SU-DHL-6 (cell line): ENCODE measurements around the gene EEFSEC.

ENCODE experiments used
- H2AFZ ChIP-seq: fragments of 200-600 bp; sonication (generic); 2 replicates; pipeline ENCODE4 v1.6.1; 2014; ENCODE audit warnings: low read depth, mild to moderate bottlenecking, moderate library complexity, mixed read lengths, antibody characterized with exemption, low read length; ENCODE audit not compliant: severe bottlenecking
- H3F3A ChIP-seq: fragments of 200-600 bp; shearing (Covaris generic); 2 replicates; pipeline ENCODE4 v1.6.0; 2016; ENCODE audit warnings: antibody characterized with exemption, mild to moderate bottlenecking; ENCODE audit not compliant: insufficient read depth
- H3K27ac ChIP-seq: fragments of 200-600 bp; sonication (generic); 2 replicates; pipeline ENCODE4 v1.5.1; 2016; ENCODE audit warnings: low read depth, mild to moderate bottlenecking, low read length, moderate library complexity, mixed read lengths
- H3K27me3 ChIP-seq: fragments of 200-600 bp; sonication (generic), shearing (Covaris generic); 2 replicates; pipeline ENCODE4 v1.6.0; 2014; ENCODE audit warnings: mild to moderate bottlenecking, low read length
- H3K36me3 ChIP-seq: fragments of 200-600 bp; sonication (generic); 2 replicates; pipeline ENCODE4 v1.6.1; 2014; ENCODE audit warnings: mild to moderate bottlenecking, low read length, mixed read lengths
- H3K4me2 ChIP-seq: fragments of 300-600, 200-600 bp; shearing (Covaris generic), sonication (generic); 2 replicates; pipeline ENCODE4 v1.6.0; 2014; ENCODE audit warnings: low read length, low read depth, mild to moderate bottlenecking; ENCODE audit not compliant: poor library complexity, severe bottlenecking
- H3K4me3 ChIP-seq: fragments of 200-600 bp; sonication (generic); 2 replicates; pipeline ENCODE4 v1.5.1; 2014; ENCODE audit warnings: antibody characterized with exemption, low read length, mild to moderate bottlenecking, mixed read lengths; ENCODE audit not compliant: insufficient read depth, poor library complexity, severe bottlenecking
- H3K79me2 ChIP-seq: fragments of 200-600 bp; sonication (generic); 2 replicates; pipeline ENCODE4 v1.6.1; 2014; ENCODE audit warnings: mild to moderate bottlenecking, low read length, moderate library complexity; ENCODE audit not compliant: insufficient read depth
- H3K9ac ChIP-seq: fragments of 200-600 bp; sonication (generic); 2 replicates; pipeline ENCODE4 v1.7.0; 2014; ENCODE audit warnings: mild to moderate bottlenecking, low read length
- H3K9me2 ChIP-seq: fragments of 200-600 bp; sonication (generic); replicated peaks from 2 replicates; pipeline ENCODE4 v1.6.1; 2014; ENCODE audit warnings: low read length; ENCODE audit not compliant: insufficient read depth
- H3K9me3 ChIP-seq: fragments of 200-600 bp; sonication (generic); 2 replicates; pipeline ENCODE4 v1.6.1; 2014; ENCODE audit warnings: low read length, mixed read lengths; ENCODE audit not compliant: insufficient read depth
- H4K20me1 ChIP-seq: fragments of 200-600 bp; sonication (generic); 2 replicates; pipeline ENCODE4 v1.6.1; 2014; ENCODE audit warnings: low read depth, mild to moderate bottlenecking, antibody characterized with exemption, low read length, moderate library complexity, mixed read lengths
- EZH2phosphoT487 ChIP-seq: fragments of 200-600 bp; sonication (generic), shearing (Covaris generic); conservative IDR thresholded peaks from 2 replicates; pipeline ENCODE4 v1.6.1; 2018; ENCODE audit warnings: mild to moderate bottlenecking, antibody characterized with exemption, low read length, moderate library complexity, mixed read lengths
- TF ChIP-seq, protein P1 (sequence below): fragments of 200-600 bp; sonication (generic); IDR thresholded peaks from one replicate; pipeline ENCODE4 v1.5.1; 2017; ENCODE audit warnings: antibody characterized with exemption, mild to moderate bottlenecking, low read length, moderate library complexity; ENCODE audit not compliant: insufficient read depth, poor library complexity, severe bottlenecking

Gene EEFSEC

DNA sequence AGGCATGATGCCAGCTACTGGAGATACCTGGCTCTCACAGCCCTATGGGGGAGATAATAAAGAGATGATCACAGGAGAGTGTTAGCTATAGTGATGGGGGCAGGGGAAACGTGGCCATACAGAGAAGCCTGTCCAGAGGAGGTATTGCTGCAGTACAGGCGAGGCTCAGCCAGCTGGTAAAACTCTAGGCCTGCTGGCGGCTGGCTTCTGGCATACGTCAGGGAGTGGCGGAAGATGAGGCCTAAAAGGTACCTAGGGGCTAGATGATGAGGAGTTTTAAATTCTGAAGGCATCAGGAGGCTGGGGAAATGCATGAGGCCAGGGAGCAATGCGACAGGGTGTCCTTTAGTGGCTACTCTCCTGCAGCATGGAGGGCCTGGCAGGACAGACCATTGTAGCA lies 110.7 kb downstream of the EEFSEC start:
- Histone ChIP-seq H2AFZ (no peak overlapping the region), H3K27ac (no peak overlapping the region), H3K9me2 (no peaks in the 10 kb centered on the region), H3K9ac (no peak overlapping the region), H3K4me2 (no peak overlapping the region), H3F3A (no peaks in the 10 kb centered on the region), H3K4me3 (no peak overlapping the region), H4K20me1 (no peaks in the 10 kb centered on the region), H3K9me3 (no peaks in the 10 kb centered on the region), H3K36me3 (0 out of 2 replicates have a peak, but pooled peaks cover 5% of the 10 kb centered on the region), H3K27me3 (no peaks in the 10 kb centered on the region), H3K79me2 (no peaks in the 10 kb centered on the region)
- TF ChIP-seq, protein P1, sequence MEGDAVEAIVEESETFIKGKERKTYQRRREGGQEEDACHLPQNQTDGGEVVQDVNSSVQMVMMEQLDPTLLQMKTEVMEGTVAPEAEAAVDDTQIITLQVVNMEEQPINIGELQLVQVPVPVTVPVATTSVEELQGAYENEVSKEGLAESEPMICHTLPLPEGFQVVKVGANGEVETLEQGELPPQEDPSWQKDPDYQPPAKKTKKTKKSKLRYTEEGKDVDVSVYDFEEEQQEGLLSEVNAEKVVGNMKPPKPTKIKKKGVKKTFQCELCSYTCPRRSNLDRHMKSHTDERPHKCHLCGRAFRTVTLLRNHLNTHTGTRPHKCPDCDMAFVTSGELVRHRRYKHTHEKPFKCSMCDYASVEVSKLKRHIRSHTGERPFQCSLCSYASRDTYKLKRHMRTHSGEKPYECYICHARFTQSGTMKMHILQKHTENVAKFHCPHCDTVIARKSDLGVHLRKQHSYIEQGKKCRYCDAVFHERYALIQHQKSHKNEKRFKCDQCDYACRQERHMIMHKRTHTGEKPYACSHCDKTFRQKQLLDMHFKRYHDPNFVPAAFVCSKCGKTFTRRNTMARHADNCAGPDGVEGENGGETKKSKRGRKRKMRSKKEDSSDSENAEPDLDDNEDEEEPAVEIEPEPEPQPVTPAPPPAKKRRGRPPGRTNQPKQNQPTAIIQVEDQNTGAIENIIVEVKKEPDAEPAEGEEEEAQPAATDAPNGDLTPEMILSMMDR: no peak
- TF ChIP-seq EZH2phosphoT487: no peak

DNA sequence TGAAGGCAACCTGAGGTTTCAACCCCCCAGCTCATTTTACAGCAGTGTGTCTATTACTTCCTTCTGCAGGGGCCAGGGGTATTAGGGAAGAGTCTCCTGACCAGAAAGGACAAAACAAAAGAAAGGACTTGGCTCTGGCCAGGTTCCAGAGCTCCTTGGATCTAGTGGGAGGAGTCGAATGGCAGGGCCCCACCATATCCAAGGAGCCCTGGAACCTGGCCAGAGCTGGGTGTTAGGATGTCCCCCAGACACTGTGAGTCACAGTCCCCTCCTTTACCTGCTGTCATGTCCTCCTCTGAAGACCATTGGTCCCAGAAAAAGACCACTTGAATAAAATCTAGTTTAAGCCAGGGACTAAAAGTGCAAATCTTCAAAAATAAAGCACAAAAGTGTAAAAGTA lies 113.2 kb downstream of the EEFSEC start:
- H3K79me2 ChIP-seq: no peaks in the 10 kb centered on the region
- H3K4me3 ChIP-seq: no peak overlapping the region
- no peaks in the 10 kb centered on the region for H3F3A ChIP-seq
- no peaks in the 10 kb centered on the region for H3K36me3 ChIP-seq
- H3K27me3 ChIP-seq: no peaks in the 10 kb centered on the region
- H3K9ac ChIP-seq: no peak overlapping the region
- H2AFZ ChIP-seq: no peak overlapping the region
- no peak overlapping the region for H3K4me2 ChIP-seq
- TF ChIP-seq EZH2phosphoT487: no peak
- TF ChIP-seq, protein P1: no peak
- H3K9me3 ChIP-seq: no peaks in the 10 kb centered on the region
- no peaks in the 10 kb centered on the region for H4K20me1 ChIP-seq
- H3K27ac ChIP-seq: no peak overlapping the region
- no peaks in the 10 kb centered on the region for H3K9me2 ChIP-seq

DNA sequence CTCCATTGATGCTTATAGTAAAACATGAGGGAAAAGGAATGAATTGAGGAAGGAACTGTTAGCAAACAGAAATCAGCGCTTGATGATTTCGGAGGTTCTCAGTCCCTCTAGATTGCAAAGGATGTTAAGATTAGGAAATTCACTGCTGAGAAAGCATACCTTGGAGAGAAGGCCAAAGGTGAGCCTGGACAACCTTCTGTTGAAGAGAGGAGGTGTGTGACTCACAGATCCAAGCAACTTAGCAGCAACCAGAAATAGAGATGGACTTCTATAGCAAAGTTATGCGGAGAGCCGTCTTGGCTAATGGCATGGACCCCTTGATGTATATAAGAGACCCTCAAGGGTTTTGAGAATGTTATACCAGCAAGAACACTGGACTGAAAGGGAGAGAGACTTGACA lies 114.3 kb downstream of the EEFSEC start:
- Histone ChIP-seq H3F3A (no peaks in the 10 kb centered on the region), H4K20me1 (no peaks in the 10 kb centered on the region), H3K9me2 (no peaks in the 10 kb centered on the region), H3K27ac (no peak overlapping the region), H3K9me3 (no peaks in the 10 kb centered on the region), H3K9ac (no peak overlapping the region), H3K36me3 (no peaks in the 10 kb centered on the region), H2AFZ (no peak overlapping the region), H3K4me2 (no peak overlapping the region), H3K4me3 (no peak overlapping the region), H3K27me3 (no peaks in the 10 kb centered on the region), H3K79me2 (no peaks in the 10 kb centered on the region)
- TF ChIP-seq, protein P1: no peak
- no peak for TF ChIP-seq EZH2phosphoT487
